ENCODE measurements around the gene TIFAB.

The TIFAB gene

GRCh38 chr5:135482381-135482933 is 30.3 kb upstream of the TIFAB start:
- DNase-seq (ENCODE audit: low read depth in 2 of 2, low spot score in 1 of 2), result no peak

GRCh38 chr5:135481909-135482311 is 29.8 kb upstream of the TIFAB start:
- DNase-seq (ENCODE audit: low read depth in 2 of 2, low spot score in 1 of 2), result no peak

- DNase-seq (ENCODE audit: low read depth in 2 of 2, low spot score in 1 of 2), result no peak
Observed at GRCh38 chr5:135481387-135481786, 29.2 kb upstream of the TIFAB start.

GRCh38 chr5:135480511-135480910 is 28.4 kb upstream of the TIFAB start:
- DNase-seq (ENCODE audit: low read depth in 2 of 2, low spot score in 1 of 2), result no peak

- DNase-seq (ENCODE audit: low read depth in 2 of 2, low spot score in 1 of 2), result no peak
Observed at GRCh38 chr5:135478938-135479337, 26.8 kb upstream of the TIFAB start.

- no peak for DNase-seq (ENCODE audit: low read depth in 2 of 2, low spot score in 1 of 2)
Observed at GRCh38 chr5:135477613-135478066, 25.5 kb upstream of the TIFAB start.

- no peak for DNase-seq (ENCODE audit: low read depth in 2 of 2, low spot score in 1 of 2)
Observed at GRCh38 chr5:135476615-135477581, 24.7 kb upstream of the TIFAB start.

GRCh38 chr5:135473956-135474670 is 22.0 kb upstream of the TIFAB start:
- DNase-seq (ENCODE audit: low read depth in 2 of 2, low spot score in 1 of 2), result no peak

GRCh38 chr5:135472141-135472540 is 20.0 kb upstream of the TIFAB start:
- DNase-seq (ENCODE audit: low read depth in 2 of 2, low spot score in 1 of 2), result no peak

GRCh38 chr5:135471726-135472125 is 19.6 kb upstream of the TIFAB start:
- DNase-seq (ENCODE audit: low read depth in 2 of 2, low spot score in 1 of 2), result no peak

- DNase-seq (ENCODE audit: low read depth in 2 of 2, low spot score in 1 of 2), result no peak
Observed at GRCh38 chr5:135469911-135470310, 17.8 kb upstream of the TIFAB start.

- DNase-seq (ENCODE audit: low read depth in 2 of 2, low spot score in 1 of 2), result no peak
Observed at GRCh38 chr5:135468541-135468940, 16.4 kb upstream of the TIFAB start.

- no peak for DNase-seq (ENCODE audit: low read depth in 2 of 2, low spot score in 1 of 2)
Observed at GRCh38 chr5:135467871-135468485, 15.8 kb upstream of the TIFAB start.

- DNase-seq (ENCODE audit: low read depth in 2 of 2, low spot score in 1 of 2), result no peak
Observed at GRCh38 chr5:135467051-135467625, 15.0 kb upstream of the TIFAB start.

- DNase-seq (ENCODE audit: low read depth in 2 of 2, low spot score in 1 of 2), result peak; percentile 14 to 47
Observed at GRCh38 chr5:135466178-135467050, 14.3 kb upstream of the TIFAB start.

- DNase-seq (ENCODE audit: low read depth in 2 of 2, low spot score in 1 of 2), result no peak
Observed at GRCh38 chr5:135465391-135466122, 13.4 kb upstream of the TIFAB start.

- DNase-seq (ENCODE audit: low read depth in 2 of 2, low spot score in 1 of 2), result no peak
Observed at GRCh38 chr5:135462304-135462703, 10.2 kb upstream of the TIFAB start.

- DNase-seq (ENCODE audit: low read depth in 2 of 2, low spot score in 1 of 2), result no peak
Observed at GRCh38 chr5:135461481-135462151, 9.5 kb upstream of the TIFAB start.
